ENCODE results near the gene LTBP2. TPM values are rescaled to one million over a fixed set of nuclear protein-coding genes. Genes with fewer than 3 reads are reported as not detected.
"Not testable (repeated sequence)": the region's sequence is repeated elsewhere in the genome, so short reads cannot be mapped to it uniquely, and the experiment has no call there.

Gene LTBP2
- total RNA-seq, 2 donors from 2014 or later: 0.55 to 0.73 TPM

- H3K4me1 Mint-ChIP-seq (ENCODE audit: low read depth in 2 of 2): no peaks in the 10 kb centered on the region
- ATAC-seq (no peak), DNase-seq (ENCODE audit: low spot score) (peak; percentile 40)
- peaks cover 0 to 3% of the 10 kb centered on the region in 2 donors for H3K27me3 Mint-ChIP-seq
- no peak overlapping the region for H3K27ac Mint-ChIP-seq
- H3K9me3 Mint-ChIP-seq: no peaks in the 10 kb centered on the region
- H3K4me3 Mint-ChIP-seq: no peak overlapping the region
- H3K36me3 Mint-ChIP-seq: no peaks in the 10 kb centered on the region
Observed at GRCh38 chr14:74469548-74470518, 142.2 kb downstream of the LTBP2 start.

GRCh38 chr14:74468513-74468912 lies 143.5 kb downstream of the LTBP2 start:
- Mint-ChIP-seq H3K4me1 (ENCODE audit: low read depth in 2 of 2) (no peaks in the 10 kb centered on the region), H3K27me3 (peaks cover 1 to 3% of the 10 kb centered on the region in 2 donors), H3K36me3 (no peaks in the 10 kb centered on the region), H3K4me3 (no peak overlapping the region), H3K27ac (no peak overlapping the region), H3K9me3 (no peaks in the 10 kb centered on the region)
- DNase-seq (ENCODE audit: low spot score) (no peak), ATAC-seq (peak in 1 of 2 donors; percentile 35)

- Mint-ChIP-seq H3K27ac (no peak overlapping the region), H3K9me3 (no peaks in the 10 kb centered on the region), H3K4me3 (no peak overlapping the region), H3K27me3 (peaks cover 10 to 19% of the 10 kb centered on the region in 2 donors), H3K36me3 (no peaks in the 10 kb centered on the region), H3K4me1 (ENCODE audit: low read depth in 2 of 2) (no peaks in the 10 kb centered on the region)
- no peak for ATAC-seq
- DNase-seq (ENCODE audit: low spot score): peak; percentile 31
Observed at GRCh38 chr14:74465335-74465734, 146.7 kb downstream of the LTBP2 start.

GRCh38 chr14:74464785-74465184 lies 147.3 kb downstream of the LTBP2 start:
- no peaks in the 10 kb centered on the region for H3K4me1 Mint-ChIP-seq (ENCODE audit: low read depth in 2 of 2)
- H3K4me3 Mint-ChIP-seq: no peak overlapping the region
- H3K36me3 Mint-ChIP-seq: no peaks in the 10 kb centered on the region
- no peaks in the 10 kb centered on the region for H3K9me3 Mint-ChIP-seq
- no peak overlapping the region for H3K27ac Mint-ChIP-seq
- peaks cover 16 to 24% of the 10 kb centered on the region in 2 donors for H3K27me3 Mint-ChIP-seq
- ATAC-seq (no peak), DNase-seq (ENCODE audit: low spot score) (no peak)

GRCh38 chr14:74463697-74464096 lies 148.3 kb downstream of the LTBP2 start:
- Mint-ChIP-seq H3K27me3 (peaks cover 14 to 26% of the 10 kb centered on the region in 2 donors), H3K4me1 (ENCODE audit: low read depth in 2 of 2) (no peaks in the 10 kb centered on the region), H3K4me3 (no peak overlapping the region), H3K36me3 (no peaks in the 10 kb centered on the region), H3K9me3 (no peaks in the 10 kb centered on the region), H3K27ac (no peak overlapping the region)
- DNase-seq (ENCODE audit: low spot score) (no peak), ATAC-seq (no peak)

- no peaks in the 10 kb centered on the region for H3K9me3 Mint-ChIP-seq
- peaks cover 13 to 26% of the 10 kb centered on the region in 2 donors for H3K27me3 Mint-ChIP-seq
- no peaks in the 10 kb centered on the region for H3K4me1 Mint-ChIP-seq (ENCODE audit: low read depth in 2 of 2)
- DNase-seq (ENCODE audit: low spot score) (peak; percentile 18), ATAC-seq (no peak)
- H3K27ac Mint-ChIP-seq: no peak overlapping the region
- H3K4me3 Mint-ChIP-seq: no peak overlapping the region
- H3K36me3 Mint-ChIP-seq: no peaks in the 10 kb centered on the region
Observed at GRCh38 chr14:74462993-74463392, 149.0 kb downstream of the LTBP2 start.

GRCh38 chr14:74459976-74460375 lies 152.1 kb downstream of the LTBP2 start:
- Mint-ChIP-seq H3K27me3 (peaks cover 15 to 26% of the 10 kb centered on the region in 2 donors), H3K27ac (no peak overlapping the region), H3K4me3 (no peak overlapping the region), H3K9me3 (no peaks in the 10 kb centered on the region), H3K36me3 (no peaks in the 10 kb centered on the region), H3K4me1 (ENCODE audit: low read depth in 2 of 2) (no peaks in the 10 kb centered on the region)
- ATAC-seq (no peak), DNase-seq (ENCODE audit: low spot score) (no peak)

GRCh38 chr14:74459289-74459946 lies 152.6 kb downstream of the LTBP2 start:
- H3K9me3 Mint-ChIP-seq: no peaks in the 10 kb centered on the region
- H3K36me3 Mint-ChIP-seq: no peaks in the 10 kb centered on the region
- peaks cover 18 to 26% of the 10 kb centered on the region in 2 donors for H3K27me3 Mint-ChIP-seq
- ATAC-seq (peak; percentile 65 to 74), DNase-seq (ENCODE audit: low spot score) (peak; percentile 55)
- no peak overlapping the region for H3K27ac Mint-ChIP-seq
- no peak overlapping the region for H3K4me3 Mint-ChIP-seq
- H3K4me1 Mint-ChIP-seq (ENCODE audit: low read depth in 2 of 2): no peaks in the 10 kb centered on the region

GRCh38 chr14:74457565-74457895 lies 154.5 kb downstream of the LTBP2 start:
- ATAC-seq (no peak), DNase-seq (ENCODE audit: low spot score) (no peak)
- no peaks in the 10 kb centered on the region for H3K4me1 Mint-ChIP-seq (ENCODE audit: low read depth in 2 of 2)
- no peak overlapping the region for H3K27ac Mint-ChIP-seq
- H3K27me3 Mint-ChIP-seq: peaks cover 26 to 29% of the 10 kb centered on the region in 2 donors
- no peak overlapping the region for H3K4me3 Mint-ChIP-seq
- H3K36me3 Mint-ChIP-seq: no peaks in the 10 kb centered on the region
- no peaks in the 10 kb centered on the region for H3K9me3 Mint-ChIP-seq

- Mint-ChIP-seq H3K9me3 (no peaks in the 10 kb centered on the region), H3K4me1 (ENCODE audit: low read depth in 2 of 2) (no peaks in the 10 kb centered on the region), H3K36me3 (no peaks in the 10 kb centered on the region), H3K4me3 (no peak overlapping the region), H3K27me3 (peaks cover 29 to 31% of the 10 kb centered on the region in 2 donors), H3K27ac (no peak overlapping the region)
- ATAC-seq: no peak
- DNase-seq (ENCODE audit: low spot score): no peak
Observed at GRCh38 chr14:74456684-74457564, 155.1 kb downstream of the LTBP2 start.

GRCh38 chr14:74454397-74454796 lies 157.6 kb downstream of the LTBP2 start:
- not testable (repeated sequence) for ATAC-seq; H3K36me3 Mint-ChIP-seq; H3K27ac Mint-ChIP-seq; H3K4me1 Mint-ChIP-seq (ENCODE audit: low read depth in 2 of 2); H3K4me3 Mint-ChIP-seq; H3K9me3 Mint-ChIP-seq; DNase-seq (ENCODE audit: low spot score)
- H3K27me3 Mint-ChIP-seq: peaks cover 19 to 22% of the 10 kb centered on the region in 2 donors
